Inflammatory macrophage treated with lipopolysaccharide for 4 hours (primary cell): ENCODE data around the gene FES.
"Not testable (repeated sequence)": the region's sequence is repeated elsewhere in the genome, so short reads cannot be mapped to it uniquely, and the experiment has no call there.

Source experiments
- DNase-seq: peaks from one replicate; pipeline ENCODE4 v3.0.0-alpha.2; 2020

The FES gene

DNA sequence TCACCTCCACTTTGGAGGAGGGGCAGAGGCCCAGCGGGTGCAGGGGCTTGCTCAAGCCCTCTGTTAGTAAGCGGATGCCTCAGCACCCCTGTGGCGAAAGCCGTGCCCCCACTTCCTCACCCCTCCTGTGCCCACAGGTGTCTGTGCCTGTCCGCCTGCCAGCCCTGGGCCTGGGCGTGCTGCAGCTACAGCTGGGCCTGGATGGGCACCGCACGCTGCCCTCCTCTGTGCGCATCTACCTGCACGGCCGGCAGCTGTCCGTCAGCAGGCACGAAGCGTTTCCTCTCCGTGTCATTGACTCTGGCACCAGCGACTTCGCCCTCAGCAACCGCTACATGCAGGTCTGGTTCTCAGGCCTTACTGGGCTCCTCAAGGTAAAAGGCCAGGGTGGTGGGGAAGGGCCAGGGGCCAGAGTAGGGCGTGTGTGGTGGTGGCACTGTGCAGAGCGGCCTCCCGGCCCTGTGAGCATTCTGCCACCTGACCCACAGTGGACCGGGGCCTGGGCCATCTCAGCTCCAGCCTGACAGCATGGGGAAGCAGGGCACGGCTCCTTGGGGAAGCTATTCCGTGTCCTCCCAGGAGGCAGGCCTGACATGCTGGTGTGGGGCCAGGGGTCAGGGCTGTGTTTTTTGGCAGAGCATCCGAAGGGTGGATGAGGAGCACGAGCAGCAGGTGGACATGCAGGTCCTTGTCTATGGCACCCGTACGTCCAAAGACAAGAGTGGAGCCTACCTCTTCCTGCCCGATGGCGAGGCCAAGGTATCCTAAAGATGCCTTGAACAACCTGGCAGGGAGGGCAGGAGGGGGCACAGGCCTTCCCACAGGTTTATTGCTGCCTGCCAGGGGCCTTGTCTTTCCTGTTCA, 27.8 kb downstream of the FES start:
- DNase-seq: no peak

DNA sequence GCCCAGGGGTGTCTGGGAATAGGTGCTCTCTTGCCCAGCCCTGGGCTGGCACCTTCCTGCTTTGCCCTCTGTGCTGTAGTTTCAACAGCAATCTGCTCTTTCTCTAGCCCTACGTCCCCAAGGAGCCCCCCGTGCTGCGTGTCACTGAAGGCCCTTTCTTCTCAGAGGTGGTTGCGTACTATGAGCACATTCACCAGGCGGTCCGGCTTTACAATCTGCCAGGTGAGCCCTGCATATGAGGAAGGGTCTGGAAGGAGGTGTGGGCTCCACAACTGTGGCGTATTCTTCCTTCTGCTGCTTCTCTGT, 28.4 kb downstream of the FES start:
- no peak for DNase-seq

DNA sequence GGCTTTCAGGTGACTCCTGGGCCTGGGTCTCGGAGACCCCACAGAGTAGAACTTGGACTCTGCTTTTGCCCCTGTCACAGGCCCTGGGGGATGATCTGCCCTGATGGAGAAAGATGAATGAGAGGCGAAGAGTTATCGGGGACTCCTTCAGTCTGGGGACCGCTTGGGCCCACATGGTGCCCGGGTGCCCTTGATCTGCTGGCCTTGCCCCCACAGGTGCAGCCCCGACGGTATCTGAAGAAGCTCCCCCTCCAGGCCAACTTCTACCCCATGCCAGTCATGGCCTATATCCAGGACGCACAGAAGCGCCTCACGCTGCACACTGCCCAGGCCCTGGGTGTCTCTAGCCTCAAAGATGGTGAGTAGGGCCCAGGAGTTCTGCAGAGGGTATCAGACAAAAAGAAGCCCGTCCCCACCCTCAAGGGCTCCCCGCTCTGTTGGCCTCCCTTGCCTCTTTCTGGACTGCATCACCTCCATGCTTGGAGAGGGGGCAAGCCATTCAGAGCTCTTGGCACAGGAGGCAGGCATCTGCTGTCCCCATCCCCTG, 29.2 kb downstream of the FES start:
- DNase-seq: no peak

- DNase-seq: peak; percentile 90
Measured at GRCh38 chr15:90914305-90915080, 30.2 kb downstream of the FES start.

DNA sequence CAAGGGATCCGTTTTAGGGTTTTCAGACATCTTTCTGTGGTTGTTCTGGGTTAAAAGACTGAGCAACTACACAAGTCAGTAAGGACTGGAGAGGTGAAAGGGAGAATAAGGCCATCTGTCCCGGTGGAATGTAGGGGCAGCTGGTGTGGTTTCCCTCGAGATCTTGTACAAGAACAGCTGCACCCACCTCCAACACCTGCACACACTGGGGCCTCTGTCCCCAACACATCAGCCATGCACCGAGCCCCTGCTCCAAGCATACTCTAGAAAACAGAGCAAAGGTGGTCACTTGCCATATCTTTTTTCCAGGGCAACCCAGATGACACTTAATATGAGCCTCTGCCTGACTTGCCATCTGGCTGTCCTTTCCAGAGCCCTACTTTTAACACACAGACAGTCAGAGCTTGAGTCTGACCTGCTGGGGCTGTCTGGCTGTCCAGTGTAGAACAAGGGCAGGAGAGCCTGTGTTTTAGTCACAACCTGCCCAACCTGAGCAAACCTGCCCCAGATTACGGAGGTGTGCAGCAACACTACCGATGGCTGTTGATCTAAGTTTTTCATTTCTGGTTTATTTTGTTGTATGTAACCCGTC, 31.0 kb downstream of the FES start:
- DNase-seq: no peak

DNA sequence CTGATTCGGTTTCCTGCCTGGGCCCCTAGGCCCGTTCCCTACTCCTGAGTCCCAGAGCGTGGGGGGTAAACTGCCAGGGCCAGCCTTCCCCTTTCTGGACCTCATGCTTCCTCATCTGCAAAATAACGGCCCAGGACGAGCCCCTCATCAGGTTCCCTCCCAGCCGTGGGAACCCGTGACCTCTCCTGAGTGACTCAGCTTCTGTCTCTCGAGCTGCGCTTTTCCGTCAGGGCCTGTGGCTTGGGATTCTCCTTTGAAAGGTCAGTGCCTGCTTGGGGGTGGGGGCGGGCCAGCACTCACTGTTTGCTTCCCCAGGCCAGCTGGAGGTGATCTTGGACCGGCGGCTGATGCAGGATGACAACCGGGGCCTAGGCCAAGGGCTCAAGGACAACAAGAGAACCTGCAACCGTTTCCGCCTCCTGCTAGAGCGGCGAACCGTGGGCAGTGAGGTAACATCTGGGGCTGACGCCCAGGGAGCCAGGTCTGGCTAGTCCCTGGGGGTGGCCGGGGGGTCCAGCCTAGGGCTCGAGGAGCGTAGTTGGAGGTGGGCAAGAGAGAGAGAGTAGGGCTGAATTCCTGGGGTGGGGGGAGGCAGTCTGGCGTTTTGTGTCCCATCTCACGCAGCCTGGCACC, 31.6 kb downstream of the FES start:
- peak; percentile 97 for DNase-seq

GRCh38 chr15:90916461-90916860, 32.2 kb downstream of the FES start:
- no peak for DNase-seq

DNA sequence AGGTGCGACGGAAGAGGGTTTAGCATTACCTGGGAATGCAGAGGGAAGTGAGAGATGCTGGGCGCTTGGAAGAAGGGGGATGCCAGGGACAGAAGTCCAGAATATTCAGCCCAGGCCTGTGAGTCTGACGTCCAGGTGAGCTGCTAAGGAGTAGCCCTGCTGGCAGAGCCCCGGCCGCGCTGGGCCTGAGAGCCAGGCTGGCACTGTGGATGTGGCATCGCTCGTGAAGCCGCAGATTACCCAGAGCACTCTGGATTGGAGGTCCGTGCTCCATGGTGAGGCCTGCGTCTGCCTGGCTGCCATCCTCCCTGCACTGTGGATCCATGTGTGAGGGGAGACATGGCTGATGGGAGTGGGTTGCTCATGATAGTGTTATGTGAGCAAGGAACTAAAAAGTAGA, 33.3 kb downstream of the FES start:
- no peak for DNase-seq

DNA sequence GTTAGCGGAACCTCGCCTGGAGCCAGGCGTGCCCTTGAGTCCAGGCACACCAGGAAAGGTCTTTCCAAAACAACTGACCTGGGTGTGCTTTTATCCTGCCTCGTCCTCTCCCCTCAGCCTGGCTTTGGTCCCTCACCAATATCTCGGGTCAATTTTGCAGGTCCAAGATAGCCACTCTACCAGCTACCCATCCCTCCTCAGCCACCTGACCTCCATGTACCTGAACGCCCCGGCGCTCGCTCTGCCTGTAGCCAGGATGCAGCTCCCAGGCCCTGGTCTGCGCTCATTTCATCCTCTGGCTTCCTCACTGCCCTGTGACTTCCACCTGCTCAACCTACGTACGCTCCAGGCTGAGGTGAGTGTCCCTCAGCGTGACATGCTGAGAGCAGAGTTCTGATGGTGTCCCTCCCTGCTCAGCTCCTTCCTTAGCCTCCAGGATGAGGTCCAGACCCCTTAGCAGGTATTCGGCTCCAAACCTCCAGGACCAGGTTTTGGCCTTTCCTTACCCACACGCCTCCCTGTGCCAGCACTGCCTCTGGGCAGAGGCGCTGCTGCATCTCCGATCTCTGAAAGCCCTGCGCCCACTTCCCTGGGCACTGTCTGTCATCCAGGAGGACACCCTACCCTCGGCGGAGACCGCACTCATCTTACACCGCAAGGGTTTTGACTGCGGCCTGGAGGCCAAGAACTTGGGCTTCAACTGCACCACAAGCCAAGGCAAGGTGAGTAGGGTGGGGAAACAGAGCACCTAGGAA, 33.9 kb downstream of the FES start:
- DNase-seq: no peak

GRCh38 chr15:90918835-90919234, 34.5 kb downstream of the FES start:
- DNase-seq: no peak

DNA sequence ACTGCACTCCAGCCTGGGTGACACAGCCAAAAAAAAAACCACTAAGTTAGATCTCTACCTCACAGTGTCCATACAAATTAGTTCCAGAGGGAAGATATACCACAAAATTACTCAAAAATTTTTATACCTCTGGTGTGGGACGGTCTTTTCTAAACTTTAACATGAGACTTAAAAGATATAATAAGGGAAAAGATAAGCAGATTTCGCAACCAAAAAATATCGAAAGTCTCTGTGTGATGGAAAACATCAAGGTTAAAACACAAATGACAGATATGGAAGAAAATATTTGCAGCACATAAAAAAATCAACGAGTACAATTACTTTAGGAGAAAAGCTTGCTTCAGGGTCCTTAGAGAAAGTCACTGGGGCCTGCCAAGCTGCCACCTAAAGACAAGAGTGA, 37.6 kb downstream of the FES start:
- no peak for DNase-seq

GRCh38 chr15:90922712-90923322, 38.5 kb downstream of the FES start:
- not testable (repeated sequence) for DNase-seq

DNA sequence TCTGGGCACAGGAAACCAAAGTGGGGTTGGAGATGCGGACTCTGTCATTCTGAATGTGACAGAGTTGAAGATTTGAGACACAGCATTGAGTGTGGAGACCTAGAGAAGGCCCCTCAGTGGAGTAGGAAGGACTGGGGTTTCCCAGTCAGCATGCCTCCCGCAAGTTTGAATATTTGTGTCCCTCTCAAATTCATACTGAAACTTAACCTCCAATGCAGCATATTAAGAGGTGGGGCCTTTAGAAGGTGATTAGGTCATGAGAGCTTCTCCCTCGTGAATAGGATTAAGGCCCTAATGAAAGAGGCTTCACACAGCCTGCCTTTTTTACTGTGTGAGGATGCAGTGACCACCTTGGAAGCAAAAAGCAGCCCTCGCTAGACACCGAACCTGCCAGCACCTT, 40.1 kb downstream of the FES start:
- DNase-seq: no peak

DNA sequence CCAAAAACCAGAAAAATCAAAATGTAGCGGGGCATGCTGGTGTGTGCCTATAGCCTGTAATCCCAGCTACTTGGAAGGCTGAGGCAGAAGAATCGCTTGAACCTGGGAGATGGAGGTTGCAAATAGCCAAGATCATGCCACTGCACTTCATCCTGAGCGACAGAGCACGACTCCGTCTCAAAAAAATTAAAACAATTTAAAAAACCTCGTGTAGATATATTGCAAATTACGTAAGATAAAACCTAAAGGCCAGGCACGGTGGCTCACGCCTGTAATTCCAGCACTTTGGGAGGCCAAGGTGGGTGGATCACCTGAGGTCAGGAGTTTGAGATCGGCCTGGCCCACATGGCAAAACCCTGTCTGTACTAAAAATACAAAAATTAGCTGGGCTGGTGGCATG, 42.5 kb downstream of the FES start:
- DNase-seq: not testable (repeated sequence)

DNA sequence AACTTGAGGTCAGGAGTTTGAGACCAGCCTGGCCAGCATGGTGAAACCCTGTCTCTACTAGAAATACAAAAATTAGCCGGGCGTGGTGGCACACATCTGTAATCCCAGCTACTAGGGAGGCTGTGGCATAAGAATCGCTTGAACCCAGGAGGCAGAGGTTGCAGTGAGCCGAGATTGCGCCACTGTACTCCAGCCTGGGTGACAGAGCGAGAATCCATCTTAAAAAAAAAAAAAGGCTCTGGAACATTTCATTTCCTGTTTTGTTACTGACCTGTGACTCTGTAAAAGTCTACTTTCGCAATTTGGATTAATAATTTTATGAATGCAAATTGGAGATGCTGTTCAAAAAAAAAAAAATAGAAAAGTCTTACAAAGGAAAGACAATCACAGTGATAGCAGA, 43.8 kb downstream of the FES start:
- DNase-seq: peak; percentile 77

- DNase-seq: peak; percentile 73
Measured at GRCh38 chr15:90929246-90930019, 45.1 kb downstream of the FES start.

DNA sequence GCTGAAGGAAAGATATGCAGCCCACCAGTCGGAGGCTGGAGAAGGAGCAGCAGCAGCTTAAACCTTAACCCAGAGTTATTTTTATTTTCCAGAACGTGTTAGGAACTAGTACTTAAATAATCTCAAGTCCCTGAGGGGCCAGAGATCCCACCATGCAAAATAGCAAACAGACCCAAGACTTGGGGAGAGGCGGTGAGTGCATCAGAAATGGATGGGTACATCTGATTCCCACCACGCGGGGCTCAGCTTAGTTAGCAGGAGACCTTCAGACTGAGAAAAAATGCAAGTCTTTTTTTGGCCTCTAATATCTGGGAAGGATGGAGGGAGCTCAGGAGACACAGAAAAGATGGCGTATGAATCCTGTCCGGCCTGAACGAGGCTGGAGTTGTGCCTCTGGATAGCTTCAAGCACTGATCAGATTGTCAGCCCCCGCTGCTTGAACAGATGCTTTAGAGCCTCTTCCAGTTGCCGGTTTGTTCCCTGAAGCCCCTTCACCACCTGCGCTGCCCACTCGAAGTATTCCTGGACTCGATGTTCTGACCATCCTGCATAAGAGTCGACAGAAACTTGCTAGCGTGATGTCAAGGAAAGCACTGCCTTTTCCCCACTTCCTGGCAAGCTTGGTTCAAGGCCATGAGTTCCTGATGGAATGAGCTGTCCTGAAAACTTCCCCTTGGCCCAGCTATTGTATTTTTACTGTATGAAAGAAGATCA, 46.7 kb downstream of the FES start:
- DNase-seq: peak; percentile 57

- no peak for DNase-seq
Measured at GRCh38 chr15:90931575-90931827, 47.2 kb downstream of the FES start.

DNA sequence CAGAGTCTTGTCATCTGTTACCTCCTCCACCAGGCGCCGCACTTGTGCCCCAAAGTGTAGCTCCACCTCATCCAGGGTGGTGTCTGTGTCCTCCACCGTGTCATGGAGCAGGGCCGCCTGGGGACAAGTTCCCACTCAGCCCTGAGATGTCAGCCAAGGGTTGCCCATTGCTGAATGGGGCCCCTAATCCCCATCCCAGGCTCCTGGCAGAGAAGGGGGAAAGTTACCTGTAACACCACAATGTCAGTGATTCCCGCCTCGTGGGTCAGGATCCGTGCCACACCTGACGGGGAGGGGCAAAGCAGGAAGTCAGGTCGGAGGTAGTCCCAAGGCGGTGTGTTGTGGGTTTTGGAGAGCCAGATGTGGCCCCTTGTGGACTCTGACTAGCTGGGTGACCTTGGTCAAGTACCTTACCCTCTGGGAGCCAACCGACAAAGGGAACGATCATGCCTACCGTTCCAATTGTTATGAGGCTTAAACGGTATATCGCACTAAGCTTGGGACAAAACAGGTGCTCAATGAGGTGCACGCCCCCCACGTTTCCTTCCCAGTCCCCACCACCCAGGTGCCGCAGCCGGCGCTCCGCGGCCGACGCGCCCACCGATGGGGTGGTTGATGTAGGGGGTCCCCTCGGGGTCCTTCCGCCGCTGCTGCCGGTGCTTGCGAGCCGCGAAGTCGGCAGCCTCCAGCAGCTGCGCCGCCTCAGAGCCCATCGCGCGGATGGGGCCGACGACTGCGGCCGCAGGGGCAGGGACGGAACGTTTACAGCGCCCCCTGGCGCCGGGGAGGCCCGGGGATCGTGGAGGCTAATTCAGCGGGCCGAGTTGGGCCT, 47.7 kb downstream of the FES start, which contains the start of gene HDDC3:
Gene HDDC3 (minus strand): TSS at position 722 of the 832 bp plus-strand sequence. CDS start 9 bp downstream, at position 713.
- peak; percentile 87 for DNase-seq

DNA sequence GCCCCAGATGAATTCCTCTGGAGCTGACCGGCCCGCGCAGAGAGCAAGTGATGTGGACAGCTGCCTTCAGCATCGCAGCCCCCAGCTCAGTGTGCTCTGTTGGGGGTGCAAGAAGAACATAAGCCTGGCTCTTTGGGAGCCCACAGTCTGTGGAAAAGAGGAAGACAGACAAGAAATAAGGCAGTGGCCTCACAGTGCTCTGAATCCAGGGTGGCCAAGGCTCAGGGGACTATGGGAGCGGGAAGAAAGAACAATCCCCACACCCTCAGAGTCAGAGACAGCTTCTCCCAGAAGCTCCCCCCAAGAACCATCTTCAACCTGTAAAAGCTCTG, 48.3 kb downstream of the FES start:
- no peak for DNase-seq
